H1 (cell line): ENCODE measurements around the gene PDE9A. TPM values are rescaled to one million over a fixed set of nuclear protein-coding genes. Genes with fewer than 3 reads are reported as not detected.

ENCODE experiments used
- CTCF ChIA-PET: fragments of 300-600 bp; sonication (Branson Sonifier 250); formaldehyde crosslinking; loops from one replicate; lab custom pipeline; 2021; ENCODE audit not compliant: partially characterized antibody; lab: Charles Lee
- POLR2A ChIA-PET: fragments of 300-600 bp; sonication (Branson Sonifier 250); formaldehyde crosslinking; loops from one replicate; lab custom pipeline; 2021; ENCODE audit warnings: inconsistent platforms; ENCODE audit not compliant: partially characterized antibody; lab: Charles Lee
- DNase-seq, 2 experiments: peaks; one replicate each; pipeline versions ENCODE4 v3.0.0 to v3.0.0-alpha.2; 2010 to 2022; ENCODE audit warnings: low spot score in 2 of 2, low read depth in 1 of 2, mixed read lengths in 1 of 2
- FAIRE-seq: peaks from 2 replicates; lab custom pipeline; 2011; peaks lifted over from hg19 to GRCh38; lab: Jason Lieb, UNC
- H2AFZ ChIP-seq: 2 replicates; pipeline ENCODE4 v1.8.1; 2012; ENCODE audit warnings: low read length, inconsistent platforms
- H2AK5ac ChIP-seq: 2 replicates; pipeline ENCODE4 v1.6.1; 2013; ENCODE audit warnings: low read depth, low read length
- H2BK120ac ChIP-seq: replicated peaks from 2 replicates; pipeline ENCODE3; 2013; ENCODE audit warnings: low read depth, low read length, inconsistent platforms
- H2BK12ac ChIP-seq: 2 replicates; pipeline ENCODE4 v1.6.1; 2013; ENCODE audit warnings: low read depth, low read length
- H2BK15ac ChIP-seq: 2 replicates; pipeline ENCODE4 v1.6.1; 2013; ENCODE audit warnings: low read length
- H2BK20ac ChIP-seq: 2 replicates; pipeline ENCODE4 v1.6.1; 2013; ENCODE audit warnings: low read length
- H2BK5ac ChIP-seq: 2 replicates; pipeline ENCODE4 v1.6.1; 2013; ENCODE audit warnings: low read depth, low read length
- H3K14ac ChIP-seq: 2 replicates; pipeline ENCODE4 v1.6.1; 2013; ENCODE audit warnings: inconsistent platforms; ENCODE audit not compliant: insufficient read length
- H3K18ac ChIP-seq: 2 replicates; pipeline ENCODE4 v1.6.1; 2013; ENCODE audit warnings: low read length; ENCODE audit errors: extremely low read depth
- H3K23ac ChIP-seq: 2 replicates; pipeline ENCODE4 v1.6.1; 2013; ENCODE audit warnings: inconsistent platforms; ENCODE audit not compliant: insufficient read length
- H3K23me2 ChIP-seq: 2 replicates; pipeline ENCODE4 v1.6.1; 2013; ENCODE audit warnings: low read depth, low read length
- H3K27ac ChIP-seq: 2 replicates; pipeline ENCODE4 v1.6.1; 2011; ENCODE audit warnings: low read depth, low read length, inconsistent platforms
- H3K27me3 ChIP-seq, 4 experiments: replicated peaks in 1 of 4; 1 replicate in 1 of 4; 2 replicates in 3 of 4; pipeline versions ENCODE4 v1.6.1 to v1.8.1; 2011 to 2013; ENCODE audit warnings: low read length in 3 of 4, mild to moderate bottlenecking in 3 of 4, inconsistent platforms in 2 of 4, mixed read lengths in 2 of 4, moderate library complexity in 1 of 4; ENCODE audit not compliant: control insufficient read depth in 3 of 4, insufficient read depth in 3 of 4; ENCODE audit errors: extremely low read depth in 1 of 4
- H3K36me3 ChIP-seq, 4 experiments: 2 replicates each; pipeline versions ENCODE4 v1.6.1 to v1.8.1; 2011 to 2013; ENCODE audit warnings: mild to moderate bottlenecking in 4 of 4, low read length in 3 of 4, moderate library complexity in 2 of 4, control low read depth in 1 of 4, inconsistent platforms in 1 of 4; ENCODE audit not compliant: insufficient read depth in 4 of 4, control insufficient read depth in 2 of 4
- H3K4ac ChIP-seq: replicated peaks from 2 replicates; pipeline ENCODE3; 2013; ENCODE audit warnings: low read length, low read depth, mixed read lengths, inconsistent platforms; ENCODE audit not compliant: insufficient read length
- H3K4me1 ChIP-seq, 4 experiments: replicated peaks in 1 of 4; 1 replicate in 1 of 4; 2 replicates in 3 of 4; pipeline versions ENCODE4 v1.6.1 to v1.8.1; 2011 to 2013; ENCODE audit warnings: low read length in 3 of 4, inconsistent platforms in 2 of 4, mixed read lengths in 1 of 4; ENCODE audit not compliant: insufficient read depth in 4 of 4, control insufficient read depth in 3 of 4
- H3K4me2 ChIP-seq, 2 experiments: 2 replicates each; pipeline versions ENCODE4 v1.6.1 to v1.8.1; 2011 to 2013; ENCODE audit warnings: low read depth in 2 of 2, low read length in 2 of 2, control low read depth in 1 of 2, inconsistent platforms in 1 of 2, mild to moderate bottlenecking in 1 of 2; ENCODE audit not compliant: insufficient read depth in 1 of 2
- H3K4me3 ChIP-seq, 4 experiments: fragments of 200-600, 300-600 bp in 1 of 4; sonication (generic), shearing (Covaris generic), sonication (Bioruptor Twin) in 1 of 4; 2 replicates each; pipeline versions ENCODE4 v1.5.1 to v1.8.1; 2011 to 2016; ENCODE audit warnings: low read length in 4 of 4, low read depth in 3 of 4, control low read depth in 2 of 4, inconsistent platforms in 2 of 4, mild to moderate bottlenecking in 2 of 4, mixed read lengths in 1 of 4, moderate library complexity in 1 of 4; ENCODE audit not compliant: insufficient read depth in 2 of 4; ENCODE audit errors: extremely low read depth in 1 of 4
- H3K56ac ChIP-seq: replicated peaks from 2 replicates; pipeline ENCODE3; 2013; ENCODE audit warnings: low read depth, mild to moderate bottlenecking, mixed read lengths, low read length, inconsistent platforms; ENCODE audit not compliant: insufficient read length
- H3K79me1 ChIP-seq: 2 replicates; pipeline ENCODE4 v1.6.1; 2013; ENCODE audit warnings: low read depth, low read length, control low read depth
- H3K79me2 ChIP-seq, 2 experiments: 2 replicates each; pipeline versions ENCODE4 v1.6.1 to v1.8.1; 2012 to 2013; ENCODE audit warnings: low read length in 2 of 2, mild to moderate bottlenecking in 2 of 2, inconsistent platforms in 1 of 2; ENCODE audit not compliant: insufficient read depth in 2 of 2, control insufficient read depth in 1 of 2
- H3K9ac ChIP-seq, 4 experiments: replicated peaks in 1 of 4; 1 replicate in 1 of 4; 2 replicates in 3 of 4; pipeline versions ENCODE4 v1.6.1 to v1.8.1; 2011 to 2013; ENCODE audit warnings: low read depth in 3 of 4, low read length in 3 of 4, control low read depth in 2 of 4, mild to moderate bottlenecking in 2 of 4, moderate library complexity in 2 of 4, inconsistent platforms in 1 of 4; ENCODE audit errors: extremely low read depth in 1 of 4
- H3K9me3 ChIP-seq, 2 experiments: 2 replicates each; pipeline versions ENCODE4 v1.6.1 to v1.8.1; 2012 to 2013; ENCODE audit warnings: mild to moderate bottlenecking in 2 of 2, moderate library complexity in 2 of 2, control low read depth in 1 of 2, inconsistent platforms in 1 of 2, low read depth in 1 of 2, low read length in 1 of 2, mixed read lengths in 1 of 2; ENCODE audit not compliant: insufficient read depth in 2 of 2
- H4K20me1 ChIP-seq, 2 experiments: replicated peaks in 1 of 2; 2 replicates each; pipeline versions ENCODE3 to v1.8.1; 2011 to 2013; ENCODE audit warnings: inconsistent platforms in 2 of 2, low read length in 2 of 2, mild to moderate bottlenecking in 1 of 2; ENCODE audit not compliant: insufficient read depth in 2 of 2, control insufficient read depth in 1 of 2
- H4K5ac ChIP-seq: 2 replicates; pipeline ENCODE4 v1.6.1; 2013; ENCODE audit warnings: low read length, low read depth, mixed read lengths, inconsistent platforms; ENCODE audit not compliant: insufficient read length
- H4K8ac ChIP-seq: 2 replicates; pipeline ENCODE4 v1.8.0; 2013; ENCODE audit warnings: mild to moderate bottlenecking, moderate library complexity, low read length, inconsistent platforms; ENCODE audit not compliant: insufficient read depth; ENCODE audit errors: extremely low read depth
- H4K91ac ChIP-seq: replicated peaks from 2 replicates; pipeline ENCODE3; 2013; ENCODE audit warnings: low read length, mixed read lengths, inconsistent platforms; ENCODE audit not compliant: insufficient read length
- BCL11A ChIP-seq, 2 experiments: IDR thresholded peaks; one replicate each; pipeline ENCODE4 v1.6.1; 2011; ENCODE audit warnings: low read depth in 2 of 2, low read length in 2 of 2, mild to moderate bottlenecking in 2 of 2
- CBX5 ChIP-seq: fragments of 300-800, 300-1000 bp; sonication (generic); IDR thresholded peaks from 2 replicates; pipeline ENCODE4 v1.7.1; 2016; ENCODE audit warnings: antibody characterized with exemption, low read length, low read depth
- EGR1 ChIP-seq: IDR thresholded peaks from 2 replicates; pipeline ENCODE4 v1.6.1; 2011; ENCODE audit warnings: low read depth, low read length, borderline replicate concordance
- HDAC2 ChIP-seq, 2 experiments: fragments of 300-600 bp in 1 of 2; sonication (generic) in 1 of 2; IDR thresholded peaks; 2 replicates each; pipeline ENCODE4 v1.6.1; 2011 to 2012; ENCODE audit warnings: low read depth in 2 of 2, low read length in 2 of 2, mild to moderate bottlenecking in 2 of 2, moderate library complexity in 2 of 2, borderline replicate concordance in 1 of 2, inconsistent platforms in 1 of 2
- KDM1A ChIP-seq: fragments of 200-600, 300-600 bp; sonication (generic); IDR thresholded peaks from 2 replicates; pipeline ENCODE4 v1.7.1; 2016; ENCODE audit warnings: mild to moderate bottlenecking, low read length, borderline replicate concordance
- KDM4A ChIP-seq: IDR thresholded peaks from one replicate; pipeline ENCODE4 v1.7.1; 2012; ENCODE audit warnings: low read depth, mild to moderate bottlenecking, moderate library complexity, low read length, inconsistent platforms; ENCODE audit not compliant: severe bottlenecking
- MAFK ChIP-seq: IDR thresholded peaks from 2 replicates; pipeline ENCODE4 v1.6.1; 2012; ENCODE audit warnings: low read depth, mild to moderate bottlenecking, improper control_type of control experiment, low read length
- MAX ChIP-seq: IDR thresholded peaks from 2 replicates; pipeline ENCODE4 v1.6.1; 2012; ENCODE audit warnings: inconsistent platforms
- PHF8 ChIP-seq: fragments of 200-600 bp; sonication (generic); conservative IDR thresholded peaks from 2 replicates; pipeline ENCODE4 v1.7.1; 2012; ENCODE audit warnings: low read depth, mild to moderate bottlenecking, inconsistent platforms, low read length, moderate library complexity
- POU5F1 ChIP-seq: IDR thresholded peaks from 2 replicates; pipeline ENCODE4 v1.6.1; 2011; ENCODE audit warnings: low read depth, mild to moderate bottlenecking, low read length, moderate library complexity
- SP2 ChIP-seq: IDR thresholded peaks from 2 replicates; pipeline ENCODE4 v1.6.1; 2012; ENCODE audit warnings: mild to moderate bottlenecking, low read length, inconsistent platforms
- WGBS, 2 experiments: shearing (Covaris generic) in 1 of 2; methylation state at CpG; one replicate each; pipeline versions ENCODE4 v1.1.6 to v1.1.7; 2013 to 2015; ENCODE audit warnings: low lambda C conversion rate in 2 of 2, mixed read lengths in 2 of 2, inconsistent platforms in 1 of 2, low coverage in 1 of 2, missing lambda C conversion rate in 1 of 2; ENCODE audit not compliant: insufficient replicate concordance in 2 of 2, insufficient coverage in 1 of 2, insufficient read length in 1 of 2; ENCODE audit errors: extremely low coverage in 1 of 2, missing lambda C conversion rate in 1 of 2; 5-methylcytosine and 5-hydroxymethylcytosine counted together
- polyA plus RNA-seq, 7 experiments: library from polyadenylated mRNA; depleted of rRNA in 3 of 7; stranded (reverse) in 5 of 7; unstranded in 2 of 7; fragments of >200 nt in 5 of 7; fragments of 200-250 nt in 2 of 7; gene quantifications; 1 replicate in 5 of 7; 2 replicates in 1 of 7; 4 replicates in 1 of 7; pipeline versions ENCODE4 v1.2.1 to v1.2.3, GENCODE V29; 2011 to 2013; ENCODE audit warnings: missing spikeins in 2 of 7, mixed read lengths in 2 of 7
- total RNA-seq: library from RNA; stranded (reverse); fragmentation: NEBNext Ultra II Directional; extraction: Animal tissue kit (Norgen Biotek cat#: 25700); gene quantifications from 2 replicates; pipeline ENCODE4 v1.2.1, GENCODE V29; 2021

PDE9A gene
- total and polyA plus RNA-seq, 2 of the 8 experiments (the other 6 are each of a cell fraction or from before 2014, with no cell fraction given), result 39.2 to 45.9 TPM

- H3K18ac ChIP-seq, result no peak overlapping the region
- no peaks in the 10 kb centered on the region; a peak in 3 of 7 replicates for H3K27me3 ChIP-seq
- H3K4me2 ChIP-seq, result no peak overlapping the region
- H4K8ac ChIP-seq, result no peak overlapping the region
- no peaks in the 10 kb centered on the region for H3K36me3 ChIP-seq
- no peak for FAIRE-seq
- no peaks in the 10 kb centered on the region for H3K23me2 ChIP-seq
- no peak overlapping the region for H3K56ac ChIP-seq
- no peaks in the 10 kb centered on the region for H3K9me3 ChIP-seq
- TF ChIP-seq BCL11A (IDR thresholded peaks at IDR 0.05; ENCODE audit: low read depth in 2 of 2, low read length in 2 of 2), result no peak
- no peak for TF ChIP-seq MAX
- no peak for TF ChIP-seq KDM4A
- no peak for TF ChIP-seq MAFK
- no peak for TF ChIP-seq POU5F1
- no peak for TF ChIP-seq PHF8
- no peak for TF ChIP-seq CBX5
- no peak for TF ChIP-seq KDM1A
- TF ChIP-seq EGR1, result no peak
- TF ChIP-seq HDAC2 (IDR thresholded peaks at IDR 0.05; ENCODE audit: borderline replicate concordance in 1 of 2, low read depth in 2 of 2, low read length in 2 of 2), result no peak
- no peak for TF ChIP-seq SP2
- 89% methylated on average over 9 of the region's 9 CpGs; no CpG with 5 or more reads in 1 of the 2 experiments for WGBS, 2 experiments
- H2BK12ac ChIP-seq, result no peak overlapping the region
- H3K9ac ChIP-seq, result no peak overlapping the region
- no peak overlapping the region for H2BK120ac ChIP-seq
- no peak overlapping the region for H2AFZ ChIP-seq
- H4K91ac ChIP-seq, result no peak overlapping the region
- H3K79me1 ChIP-seq, result 0 out of 2 replicates have a peak, but pooled peaks cover 2% of the 10 kb centered on the region
- no peak overlapping the region for H4K5ac ChIP-seq
- DNase-seq, result no peak
- no peak overlapping the region for H3K23ac ChIP-seq
- CTCF ChIA-PET, result interaction anchor here (1.2 kb wide), 1 partner anchor 30 kb away, joined by 5 read pairs; no protein-coding TSS in a partner anchor
- POLR2A ChIA-PET, result no interaction called here
- no peak overlapping the region for H2BK5ac ChIP-seq
- no peak overlapping the region for H3K4me3 ChIP-seq
- no peak overlapping the region for H3K14ac ChIP-seq
- no peak overlapping the region for H2AK5ac ChIP-seq
- H2BK15ac ChIP-seq, result no peak overlapping the region
- no peak overlapping the region for H3K27ac ChIP-seq
- no peaks in the 10 kb centered on the region for H3K79me2 ChIP-seq
- peaks cover 0 to 8% (median 4%) of the 10 kb centered on the region in 4 experiments; a peak in 4 of 7 replicates for H3K4me1 ChIP-seq
- H2BK20ac ChIP-seq, result no peak overlapping the region
- H3K4ac ChIP-seq, result no peak overlapping the region
- no peaks in the 10 kb centered on the region for H4K20me1 ChIP-seq
Observed at GRCh38 chr21:42621819-42622177, 31.6 kb upstream of the PDE9A start.
